ENCODE measurements around the gene AHRR. TPM values are rescaled to one million over a fixed set of nuclear protein-coding genes. Genes with fewer than 3 reads are reported as not detected.

Gene AHRR
- total and polyA plus RNA-seq, 9 of the 15 experiments (the other 6 are each of a cell fraction or from before 2014, with no cell fraction given), result 0.06 to 1.6 (median 0.75) TPM; not detected in 1

GRCh38 chr5:471750-472058, 150.2 kb downstream of the AHRR start:
- CTCF ChIA-PET (ENCODE audit: low intra/inter-chr PET ratio), result no interaction called here
- Histone ChIP-seq H3K27me3 (ENCODE audit: control insufficient read depth in 2 of 2, insufficient read depth in 2 of 2, low read length in 2 of 2) (peaks cover 4 to 20% of the 10 kb centered on the region in 2 experiments; a peak in 2 of 5 replicates), H3K9ac (ENCODE audit: insufficient read depth in 1 of 2, low read depth in 2 of 2, low read length in 2 of 2) (peak overlapping the region; percentile 96 to 100; a peak in 3 of 4 replicates), H3K4me3 (peak overlapping the region; percentile 89), H3K9me3 (replicated peaks; ENCODE audit: control insufficient read depth, insufficient read depth, low read depth, low read length) (no peaks in the 10 kb centered on the region), H3K27ac (ENCODE audit: extremely low read depth, low read depth, low read length) (no peak overlapping the region), H3K9me1 (ENCODE audit: control insufficient read depth, insufficient read depth, low read length) (no peaks in the 10 kb centered on the region), H3K4me2 (ENCODE audit: insufficient read depth, low read length) (peak overlapping the region; percentile 86), H3K4me1 (replicated peaks in 1 of 2; ENCODE audit: control insufficient read depth in 2 of 2, insufficient read depth in 2 of 2, low read length in 2 of 2) (peaks cover 9 to 70% of the 10 kb centered on the region in 2 experiments; a peak in 4 of 5 replicates), H4K20me1 (replicated peaks; ENCODE audit: control insufficient read depth, insufficient read depth, low read length) (peaks cover 7% of the 10 kb centered on the region), H2AFZ (ENCODE audit: low read depth, low read length) (no peak overlapping the region), H3K79me2 (ENCODE audit: control insufficient read depth, insufficient read depth, low read length) (peaks cover 21% of the 10 kb centered on the region), H3K36me3 (ENCODE audit: control insufficient read depth, insufficient read depth, low read length) (peaks cover 24% of the 10 kb centered on the region; the same call in 2 of the 3 replicates)
- POLR2A ChIA-PET, result interaction anchor here (0.7 to 1.0 kb wide), 4 partner anchors 22 to 57 kb away, joined by 3 to 4 read pairs (median 4); no protein-coding TSS in a partner anchor
- TF ChIP-seq RNF2 (IDR thresholded peaks at IDR 0.05) (no peak), ZNF274 (IDR thresholded peaks at IDR 0.05; ENCODE audit: borderline replicate concordance, low read depth, low read length) (no peak), DNMT1 (IDR thresholded peaks at IDR 0.05) (no peak), ZSCAN29 (IDR thresholded peaks at IDR 0.05) (no peak), NFE2L1 (tag; IDR thresholded peaks at IDR 0.05; ENCODE audit: borderline replicate concordance, low read depth) (no peak), SAFB (IDR thresholded peaks at IDR 0.05; ENCODE audit: borderline replicate concordance, low read depth, low read length) (no peak), HDAC2 (IDR thresholded peaks at IDR 0.05) (no peak), FIP1L1 (IDR thresholded peaks at IDR 0.05; ENCODE audit: low read depth, low read length, poor library complexity, severe bottlenecking) (no peak), CHAMP1 (IDR thresholded peaks at IDR 0.05) (no peak), HEY1 (CRISPR knock-in tag; IDR thresholded peaks at IDR 0.05; ENCODE audit: borderline replicate concordance) (no peak), ZEB2 (IDR thresholded peaks at IDR 0.05) (no peak)
- TF ChIP-seq, protein P1, sequence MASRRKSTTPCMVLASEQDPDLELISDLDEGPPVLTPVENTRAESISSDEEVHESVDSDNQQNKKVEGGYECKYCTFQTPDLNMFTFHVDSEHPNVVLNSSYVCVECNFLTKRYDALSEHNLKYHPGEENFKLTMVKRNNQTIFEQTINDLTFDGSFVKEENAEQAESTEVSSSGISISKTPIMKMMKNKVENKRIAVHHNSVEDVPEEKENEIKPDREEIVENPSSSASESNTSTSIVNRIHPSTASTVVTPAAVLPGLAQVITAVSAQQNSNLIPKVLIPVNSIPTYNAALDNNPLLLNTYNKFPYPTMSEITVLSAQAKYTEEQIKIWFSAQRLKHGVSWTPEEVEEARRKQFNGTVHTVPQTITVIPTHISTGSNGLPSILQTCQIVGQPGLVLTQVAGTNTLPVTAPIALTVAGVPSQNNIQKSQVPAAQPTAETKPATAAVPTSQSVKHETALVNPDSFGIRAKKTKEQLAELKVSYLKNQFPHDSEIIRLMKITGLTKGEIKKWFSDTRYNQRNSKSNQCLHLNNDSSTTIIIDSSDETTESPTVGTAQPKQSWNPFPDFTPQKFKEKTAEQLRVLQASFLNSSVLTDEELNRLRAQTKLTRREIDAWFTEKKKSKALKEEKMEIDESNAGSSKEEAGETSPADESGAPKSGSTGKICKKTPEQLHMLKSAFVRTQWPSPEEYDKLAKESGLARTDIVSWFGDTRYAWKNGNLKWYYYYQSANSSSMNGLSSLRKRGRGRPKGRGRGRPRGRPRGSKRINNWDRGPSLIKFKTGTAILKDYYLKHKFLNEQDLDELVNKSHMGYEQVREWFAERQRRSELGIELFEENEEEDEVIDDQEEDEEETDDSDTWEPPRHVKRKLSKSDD (conservative IDR thresholded peaks at IDR 0.05; ENCODE audit: low read length), result no peak
- in situ Hi-C loops (cut with MboI) (no loop called here), intact Hi-C loops (cut with micrococcal nuclease) (loop anchor here (10.0 kb wide), 1 partner anchor 143 kb away; the partner anchor contains the start of gene CEP72)
- BruUV-seq (replicated peaks), result no TSS peak
- FAIRE-seq, result peak; percentile 61
- no peak for DNase-seq (ENCODE audit: extremely low read depth in 1 of 4, low spot score in 3 of 4)
- no peak for ATAC-seq
- WGBS (ENCODE audit: insufficient coverage, low coverage, missing lambda C conversion rate), result 51% methylated on average over 6 of the region's 6 CpGs
